ENCODE measurements around the gene MIEF1. TPM values are rescaled to one million over a fixed set of nuclear protein-coding genes. Genes with fewer than 3 reads are reported as not detected.
A peak's percentile ranks its signal among the peaks of the same experiment; 100 is the strongest.

The MIEF1 gene
- total and polyA plus RNA-seq, 2 experiments from 2014 or later, result 13.2 to 40.1 TPM

GRCh38 chr22:39527481-39527961 is 25.4 kb downstream of the MIEF1 start (continued):
- TF ChIP-seq NANOG (IDR thresholded peaks at IDR 0.05; ENCODE audit: borderline replicate concordance) (no peak), ZNF331 (CRISPR knock-in tag; IDR thresholded peaks at IDR 0.05; ENCODE audit: low read depth) (no peak), ETS1 (IDR thresholded peaks at IDR 0.05) (no peak), JUNB (IDR thresholded peaks at IDR 0.05; ENCODE audit: unreplicated experiment) (no peak), CTCF (conservative IDR thresholded peaks at IDR 0.05; ENCODE audit: low read depth in 2 of 2) (no peak)

GRCh38 chr22:39528080-39528661 is 26.1 kb downstream of the MIEF1 start:
- Histone ChIP-seq H3K36me3 (ENCODE audit: insufficient read depth) (peaks cover 10% of the 10 kb centered on the region), H3K27ac (ENCODE audit: low read depth) (0 out of 2 replicates have a peak overlapping the region, but pooled peaks have one; percentile 39), H3K4me2 (no peak overlapping the region), H4K20me1 (replicated peaks; ENCODE audit: insufficient read depth) (peaks cover 34% of the 10 kb centered on the region), H3K4me3 (no peak overlapping the region), H2AFZ (no peak overlapping the region), H3K9me2 (ENCODE audit: insufficient read depth) (no peaks in the 10 kb centered on the region), H3K4me1 (ENCODE audit: insufficient read depth) (peaks cover 32% of the 10 kb centered on the region), H3K79me2 (replicated peaks; ENCODE audit: insufficient read depth) (peaks cover 21% of the 10 kb centered on the region), H3K27me3 (ENCODE audit: insufficient read depth) (no peaks in the 10 kb centered on the region), H3F3A (replicated peaks; ENCODE audit: low read depth) (peaks cover 53% of the 10 kb centered on the region)
- Mint-ChIP-seq H3K9me3 (peaks cover 2% of the 10 kb centered on the region; the same call in 2 of the 3 replicates), H3K4me3 (no peak overlapping the region; the same call in 2 of the 3 replicates), H3K27ac (no peak overlapping the region), H3K4me1 (peaks cover 52% of the 10 kb centered on the region), H3K36me3 (ENCODE audit: low read depth) (peaks cover 61% of the 10 kb centered on the region), H3K27me3 (ENCODE audit: insufficient read depth, low read depth, poor library complexity) (peaks cover 39% of the 10 kb centered on the region)
- ATAC-seq (no peak), DNase-seq (ENCODE audit: low spot score) (no peak)
- TF ChIP-seq CTCF (conservative IDR thresholded peaks at IDR 0.05; ENCODE audit: low read depth in 2 of 2) (no peak), CREB1 (CRISPR knock-in tag; IDR thresholded peaks at IDR 0.05; ENCODE audit: low read depth) (no peak), POLR2AphosphoS5 (IDR thresholded peaks at IDR 0.05; ENCODE audit: low read depth) (no peak), ZNF331 (CRISPR knock-in tag; IDR thresholded peaks at IDR 0.05; ENCODE audit: low read depth) (no peak), JUNB (IDR thresholded peaks at IDR 0.05; ENCODE audit: unreplicated experiment) (no peak), EZH2phosphoT487 (IDR thresholded peaks at IDR 0.05; ENCODE audit: unreplicated experiment) (no peak), REST (IDR thresholded peaks at IDR 0.05; ENCODE audit: unreplicated experiment) (no peak), EZH2 (IDR thresholded peaks at IDR 0.05; ENCODE audit: low read depth, unreplicated experiment) (no peak), ZNF114 (CRISPR knock-in tag; IDR thresholded peaks at IDR 0.05) (no peak)

All from GM23338 (cell line).